GM10266 (cell line): Measurements from ENCODE around the gene SUCLG2.

ENCODE experiments used
- DNase-seq: peaks from one replicate; pipeline ENCODE4 v3.0.0; 2012; ENCODE audit errors: extremely low spot score
- CTCF ChIP-seq: IDR thresholded peaks from 2 replicates; pipeline ENCODE4 v1.5.1; 2012; ENCODE audit warnings: mild to moderate bottlenecking, low read depth; ENCODE audit not compliant: control insufficient read depth, insufficient read depth; ENCODE audit errors: missing control alignments

SUCLG2 gene

DNA sequence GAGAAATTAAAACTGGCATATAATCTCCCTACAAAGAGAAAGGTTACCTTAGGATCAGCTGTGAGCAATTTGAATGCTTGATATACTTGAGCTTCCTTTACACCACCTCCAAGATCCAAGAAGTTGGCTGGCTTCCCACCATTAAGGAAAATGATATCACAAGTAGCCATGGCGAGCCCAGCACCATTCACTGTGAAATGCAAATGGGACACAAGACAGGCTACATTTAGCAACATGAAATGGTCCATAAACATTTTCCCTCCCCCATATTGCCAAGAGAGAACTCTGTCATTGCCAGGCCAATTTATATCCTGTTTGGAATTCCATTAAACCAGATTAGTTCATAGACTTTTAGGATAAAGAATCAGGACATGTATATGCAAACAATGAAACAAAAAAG lies 158.7 kb downstream of the SUCLG2 start:
- no peak for DNase-seq
- no peak for TF ChIP-seq CTCF

DNA sequence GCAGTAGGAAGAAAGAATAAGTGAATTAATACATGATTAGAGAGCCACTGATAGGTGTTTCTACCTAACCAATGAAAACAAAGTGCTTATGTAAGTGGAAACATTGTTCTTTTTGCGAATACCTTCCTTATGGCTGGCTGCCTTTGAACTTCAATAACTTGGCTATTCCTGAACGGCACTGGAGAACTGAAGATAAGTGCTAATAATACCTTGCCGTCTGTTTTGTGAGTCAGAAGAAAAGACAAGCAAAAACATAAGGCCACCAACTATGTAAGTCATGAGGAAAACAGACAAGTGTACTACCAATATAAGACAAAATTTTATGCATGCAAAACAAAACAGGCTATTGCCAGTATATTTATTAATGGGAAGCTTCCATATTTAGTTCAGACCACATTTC lies 160.6 kb downstream of the SUCLG2 start:
- no peak for DNase-seq
- TF ChIP-seq CTCF, result no peak

DNA sequence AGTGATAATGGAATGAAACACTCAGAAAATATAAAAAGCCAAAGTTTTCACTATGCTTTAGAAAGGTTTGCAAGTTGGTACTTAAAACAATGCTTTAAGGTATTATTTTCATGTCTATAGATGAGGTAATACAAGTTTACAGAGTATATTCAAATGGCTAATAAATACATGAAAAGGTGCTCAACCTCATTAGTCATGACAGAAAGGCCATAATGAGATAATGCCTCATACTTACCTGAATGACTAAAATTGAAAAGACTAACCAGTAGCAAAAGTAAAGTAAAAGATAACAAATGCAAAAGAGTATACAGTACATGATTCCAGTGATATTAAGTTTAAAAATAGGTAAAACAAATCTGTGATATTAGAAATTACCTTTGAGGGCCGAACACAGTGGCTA lies 163.8 kb downstream of the SUCLG2 start:
- TF ChIP-seq CTCF, result no peak
- no peak for DNase-seq

DNA sequence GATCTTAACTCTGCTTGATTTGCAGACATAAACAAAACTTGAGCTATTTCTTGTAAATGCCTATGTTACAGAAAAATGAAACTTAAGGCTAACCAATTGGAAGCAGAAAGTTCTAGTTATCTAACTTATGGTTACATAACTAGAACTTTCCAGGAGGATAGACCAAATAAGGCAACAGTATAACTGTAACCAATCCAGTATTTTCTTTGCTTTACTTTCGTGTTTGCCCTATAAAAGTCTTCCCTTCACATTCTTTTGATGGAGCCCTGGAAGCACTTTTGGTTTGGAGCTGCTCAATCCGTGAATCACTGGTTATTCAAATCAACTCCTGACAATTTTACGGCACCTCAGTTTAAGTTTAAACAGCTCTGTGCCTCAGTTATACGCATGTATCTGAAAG lies 164.6 kb downstream of the SUCLG2 start:
- TF ChIP-seq CTCF, result no peak
- DNase-seq, result no peak

DNA sequence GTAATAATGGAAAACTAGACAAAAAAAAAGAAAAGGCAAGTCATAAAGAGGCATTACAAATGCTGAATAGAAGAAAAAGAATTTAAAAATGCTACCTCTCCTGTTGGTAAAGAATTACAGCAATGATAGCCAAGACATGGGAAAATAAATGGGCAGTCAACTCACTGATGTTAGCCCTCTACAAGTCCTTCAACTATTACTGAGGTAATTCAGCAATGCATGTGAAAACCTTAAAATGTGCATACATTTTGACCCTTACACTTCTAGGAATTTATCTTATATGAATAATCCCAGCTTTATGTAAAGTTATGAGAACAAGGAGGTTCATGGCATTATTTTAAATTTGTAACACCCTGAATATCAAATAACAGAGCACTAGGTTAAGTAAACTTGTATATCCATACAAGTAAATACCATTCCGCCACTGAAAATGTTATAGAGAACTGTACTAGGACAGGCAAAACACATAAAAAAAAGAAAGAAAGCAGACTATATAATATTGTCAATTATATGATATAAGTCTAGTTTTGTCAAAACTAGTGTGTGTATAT lies 166.8 kb downstream of the SUCLG2 start:
- DNase-seq, result no peak
- no peak for TF ChIP-seq CTCF

GRCh38 chr3:67486883-67487282 lies 167.5 kb downstream of the SUCLG2 start:
- TF ChIP-seq CTCF, result no peak
- no peak for DNase-seq

DNA sequence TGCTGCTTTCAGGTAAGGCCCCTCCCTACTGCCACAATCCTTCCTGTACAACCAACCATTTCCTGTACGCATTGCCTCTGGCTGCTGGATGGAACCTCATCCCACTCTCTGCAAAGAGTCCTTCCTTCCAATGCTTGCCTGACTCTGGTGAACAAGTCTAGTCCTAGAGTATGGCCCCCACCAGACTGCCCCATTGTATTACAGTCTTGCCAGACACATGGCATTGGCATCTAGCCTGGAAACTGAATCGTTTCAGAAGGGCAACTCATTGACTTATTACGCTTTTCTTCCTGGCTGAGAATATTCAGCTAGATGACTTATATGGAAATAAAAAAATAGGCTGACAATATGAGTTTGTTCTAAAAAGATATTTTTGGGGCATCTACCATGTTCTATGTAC lies 170.3 kb downstream of the SUCLG2 start:
- no peak for DNase-seq
- TF ChIP-seq CTCF, result no peak
